H9 (cell line): Measurements from ENCODE around the gene ADAMTS18. TPM values are rescaled to one million over a fixed set of nuclear protein-coding genes. Genes with fewer than 3 reads are reported as not detected.
A peak's percentile ranks its signal among the peaks of the same experiment; 100 is the strongest.

Source experiments
- DNase-seq: peaks from one replicate; pipeline ENCODE4 v3.0.0-alpha.2; 2017
- H2AFZ ChIP-seq: one replicate; pipeline ENCODE4 v1.6.1; 2013; ENCODE audit warnings: mild to moderate bottlenecking, low read length, control low read depth, moderate library complexity
- H2AK5ac ChIP-seq: 2 replicates; pipeline ENCODE4 v1.6.1; 2013; ENCODE audit warnings: low read length, control low read depth, mixed read lengths; ENCODE audit not compliant: insufficient read length
- H2BK120ac ChIP-seq: one replicate; pipeline ENCODE4 v1.6.1; 2013; ENCODE audit warnings: low read depth, mild to moderate bottlenecking, low read length, control low read depth, inconsistent platforms; ENCODE audit not compliant: poor library complexity, severe bottlenecking
- H2BK12ac ChIP-seq: 2 replicates; pipeline ENCODE4 v1.6.1; 2013; ENCODE audit warnings: low read length, control low read depth, mixed read lengths, low read depth; ENCODE audit not compliant: insufficient read length
- H2BK15ac ChIP-seq: 2 replicates; pipeline ENCODE4 v1.6.1; 2013; ENCODE audit warnings: low read depth, low read length, control low read depth
- H2BK20ac ChIP-seq: one replicate; pipeline ENCODE4 v1.6.1; 2013; ENCODE audit warnings: low read depth, mild to moderate bottlenecking, low read length, control low read depth, inconsistent platforms; ENCODE audit not compliant: poor library complexity, severe bottlenecking
- H2BK5ac ChIP-seq: 2 replicates; pipeline ENCODE4 v1.6.1; 2013; ENCODE audit warnings: low read length, control low read depth, mixed read lengths; ENCODE audit not compliant: insufficient read length
- H3K14ac ChIP-seq: 2 replicates; pipeline ENCODE4 v1.6.1; 2013; ENCODE audit warnings: low read length, control low read depth; ENCODE audit not compliant: insufficient read depth
- H3K18ac ChIP-seq: 2 replicates; pipeline ENCODE4 v1.6.1; 2013; ENCODE audit warnings: low read depth, mild to moderate bottlenecking, mixed read lengths, low read length, control low read depth; ENCODE audit not compliant: insufficient read length
- H3K23ac ChIP-seq: 2 replicates; pipeline ENCODE4 v1.6.1; 2013; ENCODE audit warnings: low read length, control low read depth, mixed read lengths, low read depth; ENCODE audit not compliant: insufficient read length
- H3K23me2 ChIP-seq: 2 replicates; pipeline ENCODE4 v1.6.1; 2013; ENCODE audit warnings: low read depth, mild to moderate bottlenecking, mixed read lengths, low read length, control low read depth; ENCODE audit not compliant: insufficient read length, poor library complexity, severe bottlenecking
- H3K27ac ChIP-seq: 2 replicates; pipeline ENCODE4 v1.5.1; 2013; ENCODE audit warnings: low read length, control low read depth, mixed read lengths, low read depth; ENCODE audit not compliant: insufficient read length
- H3K27me3 ChIP-seq: 2 replicates; pipeline ENCODE4 v1.6.1; 2013; ENCODE audit warnings: low read length, control low read depth, inconsistent platforms; ENCODE audit not compliant: insufficient read depth
- H3K4ac ChIP-seq: 2 replicates; pipeline ENCODE4 v1.6.1; 2013; ENCODE audit warnings: low read depth, mild to moderate bottlenecking, control low read depth, inconsistent platforms, low read length, moderate library complexity
- H3K4me1 ChIP-seq: 2 replicates; pipeline ENCODE4 v1.6.1; 2013; ENCODE audit warnings: low read length, control low read depth, inconsistent platforms; ENCODE audit not compliant: insufficient read depth
- H3K4me2 ChIP-seq: 2 replicates; pipeline ENCODE4 v1.6.1; 2013; ENCODE audit warnings: low read length, control low read depth, mixed read lengths; ENCODE audit not compliant: insufficient read length, insufficient read depth
- H3K56ac ChIP-seq: 2 replicates; pipeline ENCODE4 v1.6.1; 2013; ENCODE audit warnings: low read depth, mild to moderate bottlenecking, mixed read lengths, low read length, control low read depth; ENCODE audit not compliant: insufficient read length
- H3K79me1 ChIP-seq: 2 replicates; pipeline ENCODE4 v1.6.1; 2013; ENCODE audit warnings: low read depth, mild to moderate bottlenecking, moderate library complexity, low read length, control low read depth, inconsistent platforms; ENCODE audit not compliant: insufficient read depth, poor library complexity, severe bottlenecking
- H3K79me2 ChIP-seq: 2 replicates; pipeline ENCODE4 v1.6.1; 2013; ENCODE audit warnings: low read length, control low read depth, inconsistent platforms; ENCODE audit not compliant: insufficient read depth
- H3K9ac ChIP-seq: 2 replicates; pipeline ENCODE4 v1.6.1; 2013; ENCODE audit warnings: low read length, control low read depth, mixed read lengths; ENCODE audit not compliant: insufficient read length; ENCODE audit errors: extremely low read depth
- H3K9me3 ChIP-seq: one replicate; pipeline ENCODE4 v1.6.1; 2013; ENCODE audit warnings: low read depth, low read length, inconsistent platforms; ENCODE audit not compliant: control insufficient read depth
- H3T11ph ChIP-seq: one replicate; pipeline ENCODE4 v1.6.1; 2013; ENCODE audit warnings: mild to moderate bottlenecking, low read length, control low read depth, inconsistent platforms
- H4K20me1 ChIP-seq: one replicate; pipeline ENCODE4 v1.6.1; 2013; ENCODE audit not compliant: control insufficient read depth, insufficient read length, insufficient read depth
- H4K5ac ChIP-seq: 2 replicates; pipeline ENCODE4 v1.6.1; 2013; ENCODE audit warnings: low read depth, mild to moderate bottlenecking, mixed read lengths, low read length, control low read depth; ENCODE audit not compliant: insufficient read length
- H4K8ac ChIP-seq: replicated peaks from 2 replicates; pipeline ENCODE4 v1.6.1; 2013; ENCODE audit warnings: low read length, control low read depth, mixed read lengths, low read depth; ENCODE audit not compliant: insufficient read length
- H4K91ac ChIP-seq: 2 replicates; pipeline ENCODE4 v1.6.1; 2013; ENCODE audit warnings: low read depth, mild to moderate bottlenecking, moderate library complexity, mixed read lengths, low read length, control low read depth; ENCODE audit not compliant: insufficient read length
- H3K27ac Mint-ChIP-seq, 3 experiments: 2 replicates in 2 of 3; 3 replicates in 1 of 3; pipeline ENCODE4 v1.8.0; 2020 to 2021; ENCODE audit warnings: mixed read lengths in 3 of 3, mild to moderate bottlenecking in 1 of 3, moderate library complexity in 1 of 3
- H3K27me3 Mint-ChIP-seq: 2 replicates; pipeline ENCODE4 v1.8.0; 2021; ENCODE audit warnings: low read depth, mild to moderate bottlenecking, moderate library complexity, mixed read lengths
- H3K36me3 Mint-ChIP-seq, 3 experiments: 2 replicates in 2 of 3; 3 replicates in 1 of 3; pipeline ENCODE4 v1.8.0; 2020 to 2021; ENCODE audit warnings: low read depth in 3 of 3, mixed read lengths in 3 of 3; ENCODE audit not compliant: insufficient read depth in 1 of 3
- H3K4me1 Mint-ChIP-seq, 2 experiments: 2 replicates each; pipeline ENCODE4 v1.8.0; 2020; ENCODE audit warnings: mixed read lengths in 2 of 2
- H3K4me3 Mint-ChIP-seq, 2 experiments: 2 replicates in 1 of 2; 3 replicates in 1 of 2; pipeline ENCODE4 v1.8.0; 2020 to 2021; ENCODE audit warnings: mild to moderate bottlenecking in 2 of 2, mixed read lengths in 2 of 2, moderate library complexity in 1 of 2
- H3K9me3 Mint-ChIP-seq, 2 experiments: 2 replicates in 1 of 2; 3 replicates in 1 of 2; pipeline ENCODE4 v1.8.0; 2020; ENCODE audit warnings: mild to moderate bottlenecking in 2 of 2, mixed read lengths in 2 of 2, moderate library complexity in 1 of 2
- WGBS: extraction: QIAGEN DNeasy Blood & Tissue Kit; methylation state at CpG from one replicate; pipeline ENCODE4 v1.1.7; 2013; ENCODE audit warnings: missing lambda C conversion rate, low lambda C conversion rate, mixed read lengths; ENCODE audit not compliant: insufficient read length; ENCODE audit errors: extremely low coverage; 5-methylcytosine and 5-hydroxymethylcytosine counted together
- total RNA-seq: library from RNA; stranded (reverse); gene quantifications from 2 replicates; pipeline ENCODE4 v1.2.1, GENCODE V29; 2021
- TF ChIP-seq, protein P1 (sequence below): fragments of 200-600 bp; sonication (generic); conservative IDR thresholded peaks from 3 replicates; pipeline ENCODE4 v1.8.0; 2021; ENCODE audit warnings: antibody characterized with exemption, mild to moderate bottlenecking

The ADAMTS18 gene
- total RNA-seq, 1 experiment from 2014 or later = 0.07 TPM

DNA sequence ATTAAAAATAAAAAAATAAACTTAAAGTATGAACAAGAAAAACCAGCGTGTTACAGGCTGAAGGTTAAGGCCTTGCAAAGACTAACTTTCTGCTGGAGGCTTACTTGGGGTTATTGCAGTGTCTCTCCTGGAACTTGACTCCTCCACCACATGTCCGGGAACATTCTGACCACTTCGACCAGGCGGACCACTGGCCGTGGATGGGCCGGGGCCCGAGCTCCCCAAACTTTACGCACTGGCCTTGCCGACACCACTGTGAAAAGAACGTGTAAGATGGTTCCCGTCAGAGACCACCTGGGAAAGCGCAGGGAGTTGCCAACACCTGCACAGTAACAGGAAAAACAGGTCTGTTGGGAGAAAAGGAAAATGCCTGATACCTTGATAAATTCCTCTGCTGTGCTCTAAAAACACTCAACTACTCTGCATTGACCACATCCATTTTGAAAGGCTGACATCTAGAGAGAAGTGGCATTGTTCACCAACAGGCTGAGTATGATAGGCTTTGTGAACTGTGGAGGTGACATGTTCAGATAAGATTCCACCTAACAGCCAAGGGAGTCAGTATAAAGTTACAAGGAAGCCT lies 99.1 kb downstream of the ADAMTS18 start:
- Histone ChIP-seq H3K79me1 (no peaks in the 10 kb centered on the region), H3K9ac (no peak overlapping the region), H2BK5ac (no peak overlapping the region), H3K23me2 (no peaks in the 10 kb centered on the region), H3K56ac (no peak overlapping the region), H3K9me3 (no peaks in the 10 kb centered on the region), H3K79me2 (no peaks in the 10 kb centered on the region), H4K91ac (no peak overlapping the region), H2AK5ac (no peak overlapping the region), H4K8ac (no peak overlapping the region), H2AFZ (peak overlapping the region; percentile 71), H3K4me2 (no peak overlapping the region), H2BK12ac (no peak overlapping the region), H2BK120ac (no peak overlapping the region), H2BK20ac (no peak overlapping the region), H3K14ac (peak overlapping the region; percentile 0; the same call in 1 of the 2 replicates), H3K27me3 (no peaks in the 10 kb centered on the region), H3K23ac (no peak overlapping the region), H3T11ph (no peak overlapping the region), H3K27ac (no peak overlapping the region), H4K20me1 (no peaks in the 10 kb centered on the region), H2BK15ac (no peak overlapping the region), H3K4me1 (peaks cover 5% of the 10 kb centered on the region; the same call in 1 of the 2 replicates), H3K18ac (no peak overlapping the region), H4K5ac (no peak overlapping the region), H3K4ac (no peak overlapping the region)
- WGBS = no CpG with 5 or more reads among the region's 12 CpGs
- peak; percentile 44 for DNase-seq
- Mint-ChIP-seq H3K27me3 (no peaks in the 10 kb centered on the region), H3K4me1 (peaks cover 25 to 33% of the 10 kb centered on the region in 2 experiments), H3K9me3 (no peaks in the 10 kb centered on the region; a peak in 1 of 5 replicates), H3K27ac (peak overlapping the region; percentile 28 to 95 (median 93); a peak in 5 of 7 replicates), H3K4me3 (no peak overlapping the region; a peak in 1 of 5 replicates), H3K36me3 (no peaks in the 10 kb centered on the region)
- TF ChIP-seq, protein P1, sequence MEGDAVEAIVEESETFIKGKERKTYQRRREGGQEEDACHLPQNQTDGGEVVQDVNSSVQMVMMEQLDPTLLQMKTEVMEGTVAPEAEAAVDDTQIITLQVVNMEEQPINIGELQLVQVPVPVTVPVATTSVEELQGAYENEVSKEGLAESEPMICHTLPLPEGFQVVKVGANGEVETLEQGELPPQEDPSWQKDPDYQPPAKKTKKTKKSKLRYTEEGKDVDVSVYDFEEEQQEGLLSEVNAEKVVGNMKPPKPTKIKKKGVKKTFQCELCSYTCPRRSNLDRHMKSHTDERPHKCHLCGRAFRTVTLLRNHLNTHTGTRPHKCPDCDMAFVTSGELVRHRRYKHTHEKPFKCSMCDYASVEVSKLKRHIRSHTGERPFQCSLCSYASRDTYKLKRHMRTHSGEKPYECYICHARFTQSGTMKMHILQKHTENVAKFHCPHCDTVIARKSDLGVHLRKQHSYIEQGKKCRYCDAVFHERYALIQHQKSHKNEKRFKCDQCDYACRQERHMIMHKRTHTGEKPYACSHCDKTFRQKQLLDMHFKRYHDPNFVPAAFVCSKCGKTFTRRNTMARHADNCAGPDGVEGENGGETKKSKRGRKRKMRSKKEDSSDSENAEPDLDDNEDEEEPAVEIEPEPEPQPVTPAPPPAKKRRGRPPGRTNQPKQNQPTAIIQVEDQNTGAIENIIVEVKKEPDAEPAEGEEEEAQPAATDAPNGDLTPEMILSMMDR = no peak
